GM18873 (cell line): Measurements from ENCODE around the gene FRAS1.
"Not testable (repeated sequence)": the region's sequence is repeated elsewhere in the genome, so short reads cannot be mapped to it uniquely, and the experiment has no call there.

Experiments
- ATAC-seq: cut with Tn5 transposase; IDR thresholded peaks from one replicate; pipeline ENCODE4 v1.9.1; 2021; ENCODE audit warnings: mild to moderate bottlenecking, moderate library complexity, moderate number of reproducible peaks; ENCODE audit not compliant: unreplicated experiment, low FRiP score

FRAS1 gene

GRCh38 chr4:78410676-78411075 is 353.6 kb downstream of the FRAS1 start:
- ATAC-seq: no peak

GRCh38 chr4:78414116-78414515 is 357.0 kb downstream of the FRAS1 start:
- ATAC-seq: no peak

GRCh38 chr4:78417603-78418002 is 360.5 kb downstream of the FRAS1 start:
- no peak for ATAC-seq

GRCh38 chr4:78418406-78418805 is 361.3 kb downstream of the FRAS1 start:
- ATAC-seq: no peak

- no peak for ATAC-seq
Measured at GRCh38 chr4:78423790-78424189, 366.7 kb downstream of the FRAS1 start.

- no peak for ATAC-seq
Measured at GRCh38 chr4:78424461-78424860, 367.3 kb downstream of the FRAS1 start.

GRCh38 chr4:78426972-78427371 is 369.8 kb downstream of the FRAS1 start:
- no peak for ATAC-seq

GRCh38 chr4:78428996-78429395 is 371.9 kb downstream of the FRAS1 start:
- ATAC-seq: no peak

GRCh38 chr4:78432896-78433295 is 375.8 kb downstream of the FRAS1 start:
- no peak for ATAC-seq

GRCh38 chr4:78437608-78438088 is 380.5 kb downstream of the FRAS1 start:
- ATAC-seq: no peak

- no peak for ATAC-seq
Measured at GRCh38 chr4:78439328-78439727, 382.2 kb downstream of the FRAS1 start.

- no peak for ATAC-seq
Measured at GRCh38 chr4:78441756-78442155, 384.6 kb downstream of the FRAS1 start.

GRCh38 chr4:78446619-78447018 is 389.5 kb downstream of the FRAS1 start:
- no peak for ATAC-seq

GRCh38 chr4:78451407-78451806 is 394.3 kb downstream of the FRAS1 start:
- no peak for ATAC-seq

GRCh38 chr4:78454016-78454415 is 396.9 kb downstream of the FRAS1 start:
- ATAC-seq: no peak

GRCh38 chr4:78457751-78458150 is 400.6 kb downstream of the FRAS1 start:
- ATAC-seq: no peak

GRCh38 chr4:78459327-78459726 is 402.2 kb downstream of the FRAS1 start:
- no peak for ATAC-seq

GRCh38 chr4:78460368-78460767 is 403.2 kb downstream of the FRAS1 start:
- no peak for ATAC-seq

- no peak for ATAC-seq
Measured at GRCh38 chr4:78464265-78464664, 407.1 kb downstream of the FRAS1 start.

GRCh38 chr4:78467223-78467622 is 410.1 kb downstream of the FRAS1 start:
- ATAC-seq: not testable (repeated sequence)

- no peak for ATAC-seq
Measured at GRCh38 chr4:78468272-78468671, 411.1 kb downstream of the FRAS1 start.

- ATAC-seq: no peak
Measured at GRCh38 chr4:78476108-78476704, 419.1 kb downstream of the FRAS1 start.

- ATAC-seq: no peak
Measured at GRCh38 chr4:78477276-78477675, 420.2 kb downstream of the FRAS1 start.
